Measurements from ENCODE around the gene PRCP.

DNA sequence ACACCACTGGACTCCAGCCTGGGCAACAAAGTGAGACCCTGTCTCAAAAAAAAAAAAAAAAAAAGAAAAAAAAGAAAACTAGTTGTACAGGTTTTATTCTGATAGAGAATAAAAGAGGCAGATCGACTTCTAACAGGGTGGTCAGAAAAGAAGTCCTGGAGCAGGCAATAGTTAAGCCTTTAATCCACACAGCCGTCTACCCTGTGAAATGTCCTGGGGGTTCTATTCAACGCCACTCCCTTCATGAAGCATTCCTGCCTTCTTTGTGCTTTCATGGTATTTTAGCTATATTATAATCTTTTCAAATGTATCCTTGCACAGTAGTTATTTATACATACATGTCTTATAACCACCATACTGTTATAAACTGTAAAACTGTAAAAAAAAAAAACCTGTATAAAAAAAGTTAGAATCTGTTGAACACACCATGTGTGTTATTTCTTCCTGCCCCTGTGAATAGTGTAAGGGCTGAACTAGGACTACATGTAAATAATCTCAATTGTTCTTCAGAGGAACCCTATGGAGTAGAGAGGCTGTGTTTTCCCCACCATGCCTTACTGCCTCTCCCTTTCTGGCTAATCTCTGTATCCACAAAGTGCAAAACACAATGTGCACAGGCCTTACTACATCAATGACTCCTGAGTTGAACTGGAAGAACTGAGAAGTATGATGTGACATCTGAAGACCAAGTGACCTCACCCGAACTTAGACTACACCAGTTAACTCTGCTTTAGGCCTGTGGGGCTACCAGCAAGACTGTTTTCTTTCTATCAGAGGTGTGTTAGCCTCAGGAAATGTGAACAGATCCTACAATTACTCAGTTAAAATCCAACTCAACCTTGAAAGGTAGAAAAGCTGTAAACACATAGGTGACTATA is 25.3 kb downstream of the PRCP start:
- TF ChIP-seq POLR2AphosphoS5 (IDR thresholded peaks at IDR 0.05; ENCODE audit: low read depth, low read length) (no peak), REST (IDR thresholded peaks at IDR 0.05; ENCODE audit: insufficient read depth in 1 of 2, low read depth in 2 of 2, low read length in 1 of 2) (no peak), TCF7L2 (IDR thresholded peaks at IDR 0.05; ENCODE audit: low read depth, low read length) (no peak), SIN3A (IDR thresholded peaks at IDR 0.05; ENCODE audit: borderline replicate concordance, insufficient read depth, low read depth, low read length) (no peak)
- TF ChIP-seq, protein P1, sequence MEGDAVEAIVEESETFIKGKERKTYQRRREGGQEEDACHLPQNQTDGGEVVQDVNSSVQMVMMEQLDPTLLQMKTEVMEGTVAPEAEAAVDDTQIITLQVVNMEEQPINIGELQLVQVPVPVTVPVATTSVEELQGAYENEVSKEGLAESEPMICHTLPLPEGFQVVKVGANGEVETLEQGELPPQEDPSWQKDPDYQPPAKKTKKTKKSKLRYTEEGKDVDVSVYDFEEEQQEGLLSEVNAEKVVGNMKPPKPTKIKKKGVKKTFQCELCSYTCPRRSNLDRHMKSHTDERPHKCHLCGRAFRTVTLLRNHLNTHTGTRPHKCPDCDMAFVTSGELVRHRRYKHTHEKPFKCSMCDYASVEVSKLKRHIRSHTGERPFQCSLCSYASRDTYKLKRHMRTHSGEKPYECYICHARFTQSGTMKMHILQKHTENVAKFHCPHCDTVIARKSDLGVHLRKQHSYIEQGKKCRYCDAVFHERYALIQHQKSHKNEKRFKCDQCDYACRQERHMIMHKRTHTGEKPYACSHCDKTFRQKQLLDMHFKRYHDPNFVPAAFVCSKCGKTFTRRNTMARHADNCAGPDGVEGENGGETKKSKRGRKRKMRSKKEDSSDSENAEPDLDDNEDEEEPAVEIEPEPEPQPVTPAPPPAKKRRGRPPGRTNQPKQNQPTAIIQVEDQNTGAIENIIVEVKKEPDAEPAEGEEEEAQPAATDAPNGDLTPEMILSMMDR (IDR thresholded peaks at IDR 0.05), result no peak
